ENCODE data around the gene ZNF664.

ZNF664 gene

GRCh38 chr12:124027753-124028554 is 54.9 kb downstream of the ZNF664 start:
- H3K4me1 ChIP-seq (ENCODE audit: control insufficient read depth in 1 of 2, insufficient read depth in 2 of 2, low read length in 2 of 2): no peaks in the 10 kb centered on the region
- H3K27me3 ChIP-seq (ENCODE audit: low read depth, low read length): no peaks in the 10 kb centered on the region
- no peak overlapping the region for H3K4me3 ChIP-seq (ENCODE audit: low read depth in 1 of 2, low read length in 2 of 2)
- no peaks in the 10 kb centered on the region for H3K36me3 ChIP-seq (ENCODE audit: control insufficient read depth in 1 of 2, insufficient read depth in 2 of 2, low read length in 2 of 2)
- H3K27ac ChIP-seq (ENCODE audit: low read length): no peak overlapping the region
- no peaks in the 10 kb centered on the region for H3K9me3 ChIP-seq (ENCODE audit: control insufficient read depth in 1 of 2, low read length in 2 of 2)

GRCh38 chr12:124028555-124028925 is 55.5 kb downstream of the ZNF664 start:
- H3K9me3 ChIP-seq (ENCODE audit: control insufficient read depth in 1 of 2, low read length in 2 of 2): no peaks in the 10 kb centered on the region
- H3K4me1 ChIP-seq (ENCODE audit: control insufficient read depth in 1 of 2, insufficient read depth in 2 of 2, low read length in 2 of 2): no peaks in the 10 kb centered on the region
- H3K27ac ChIP-seq (ENCODE audit: low read length): no peak overlapping the region
- H3K4me3 ChIP-seq (ENCODE audit: low read depth in 1 of 2, low read length in 2 of 2): no peak overlapping the region
- H3K27me3 ChIP-seq (ENCODE audit: low read depth, low read length): no peaks in the 10 kb centered on the region
- no peaks in the 10 kb centered on the region for H3K36me3 ChIP-seq (ENCODE audit: control insufficient read depth in 1 of 2, insufficient read depth in 2 of 2, low read length in 2 of 2)

DNA sequence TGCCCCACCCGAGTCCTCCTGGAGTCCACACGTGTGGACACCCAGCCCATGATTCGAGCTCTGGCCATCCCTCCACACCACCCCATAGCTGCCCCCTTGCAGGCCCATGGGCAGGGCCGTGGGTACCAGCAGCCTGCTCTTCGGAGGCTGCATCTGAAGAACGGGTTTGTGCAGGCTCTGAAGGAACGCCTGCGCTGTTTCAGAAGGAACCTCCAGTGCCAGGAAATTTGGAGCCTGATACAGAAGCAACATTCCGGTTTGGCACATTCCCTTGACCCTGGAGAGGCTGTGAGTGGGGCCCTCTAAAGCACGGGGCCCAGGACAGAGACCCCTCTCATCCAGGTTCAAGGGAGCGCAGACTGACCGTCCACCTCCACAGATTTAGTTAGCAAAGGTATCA is 57.0 kb downstream of the ZNF664 start:
- Histone ChIP-seq H3K27me3 (ENCODE audit: low read depth, low read length) (no peaks in the 10 kb centered on the region), H3K4me1 (ENCODE audit: control insufficient read depth in 1 of 2, insufficient read depth in 2 of 2, low read length in 2 of 2) (no peaks in the 10 kb centered on the region), H3K4me3 (ENCODE audit: low read depth in 1 of 2, low read length in 2 of 2) (no peak overlapping the region), H3K36me3 (ENCODE audit: control insufficient read depth in 1 of 2, insufficient read depth in 2 of 2, low read length in 2 of 2) (no peaks in the 10 kb centered on the region), H3K27ac (ENCODE audit: low read length) (no peak overlapping the region), H3K9me3 (ENCODE audit: control insufficient read depth in 1 of 2, low read length in 2 of 2) (no peaks in the 10 kb centered on the region)

DNA sequence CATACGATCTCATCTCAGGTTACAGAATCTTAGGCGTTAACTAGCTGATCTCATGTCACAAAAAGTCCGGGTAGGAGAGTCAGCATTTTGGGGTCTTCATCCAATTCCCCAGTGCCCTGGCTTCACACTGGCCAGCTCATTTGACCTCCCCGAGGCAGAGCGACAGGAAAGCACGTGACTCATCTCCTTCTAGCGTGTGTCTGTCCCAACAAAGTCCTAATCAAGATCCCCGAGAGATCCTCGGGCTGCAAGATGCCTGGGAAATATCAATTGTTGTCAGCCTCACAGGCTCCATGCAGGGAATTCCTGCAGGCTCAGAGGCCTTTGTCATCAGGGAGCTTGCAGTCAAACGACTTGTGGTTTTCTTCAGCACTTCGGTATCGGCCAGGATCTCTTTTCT is 57.5 kb downstream of the ZNF664 start:
- Histone ChIP-seq H3K36me3 (ENCODE audit: control insufficient read depth in 1 of 2, insufficient read depth in 2 of 2, low read length in 2 of 2) (no peaks in the 10 kb centered on the region), H3K9me3 (ENCODE audit: control insufficient read depth in 1 of 2, low read length in 2 of 2) (no peaks in the 10 kb centered on the region), H3K27me3 (ENCODE audit: low read depth, low read length) (no peaks in the 10 kb centered on the region), H3K4me1 (ENCODE audit: control insufficient read depth in 1 of 2, insufficient read depth in 2 of 2, low read length in 2 of 2) (no peaks in the 10 kb centered on the region), H3K27ac (ENCODE audit: low read length) (no peak overlapping the region), H3K4me3 (ENCODE audit: low read depth in 1 of 2, low read length in 2 of 2) (no peak overlapping the region)

DNA sequence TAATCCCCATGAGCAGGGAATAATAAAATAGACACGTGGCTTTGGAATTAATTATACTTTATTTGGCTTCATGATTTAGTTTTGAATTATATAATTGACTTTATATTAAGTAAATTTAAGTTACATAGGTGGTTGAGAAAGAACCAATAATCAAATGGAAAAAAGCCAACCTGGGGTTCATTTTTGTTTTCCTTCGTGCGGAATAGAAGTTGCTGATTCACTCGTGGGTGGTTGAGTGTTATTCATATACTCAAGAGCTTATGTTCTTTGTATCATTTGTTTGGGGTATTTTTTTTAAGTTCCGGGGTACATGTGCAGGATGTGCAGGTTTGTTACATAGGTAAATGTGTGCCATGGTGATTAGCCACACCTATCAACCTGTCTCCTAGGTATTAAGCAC is 58.0 kb downstream of the ZNF664 start:
- Histone ChIP-seq H3K4me1 (ENCODE audit: control insufficient read depth in 1 of 2, insufficient read depth in 2 of 2, low read length in 2 of 2) (no peaks in the 10 kb centered on the region), H3K36me3 (ENCODE audit: control insufficient read depth in 1 of 2, insufficient read depth in 2 of 2, low read length in 2 of 2) (no peaks in the 10 kb centered on the region), H3K4me3 (ENCODE audit: low read depth in 1 of 2, low read length in 2 of 2) (no peak overlapping the region), H3K27ac (ENCODE audit: low read length) (no peak overlapping the region), H3K27me3 (ENCODE audit: low read depth, low read length) (no peaks in the 10 kb centered on the region), H3K9me3 (ENCODE audit: control insufficient read depth in 1 of 2, low read length in 2 of 2) (no peaks in the 10 kb centered on the region)

- Histone ChIP-seq H3K4me1 (ENCODE audit: control insufficient read depth in 1 of 2, insufficient read depth in 2 of 2, low read length in 2 of 2) (no peaks in the 10 kb centered on the region), H3K27me3 (ENCODE audit: low read depth, low read length) (no peaks in the 10 kb centered on the region), H3K9me3 (ENCODE audit: control insufficient read depth in 1 of 2, low read length in 2 of 2) (no peaks in the 10 kb centered on the region), H3K27ac (ENCODE audit: low read length) (no peak overlapping the region), H3K36me3 (ENCODE audit: control insufficient read depth in 1 of 2, insufficient read depth in 2 of 2, low read length in 2 of 2) (no peaks in the 10 kb centered on the region), H3K4me3 (ENCODE audit: low read depth in 1 of 2, low read length in 2 of 2) (no peak overlapping the region)
Measured at GRCh38 chr12:124032265-124032886, 59.4 kb downstream of the ZNF664 start.

- Histone ChIP-seq H3K36me3 (ENCODE audit: control insufficient read depth in 1 of 2, insufficient read depth in 2 of 2, low read length in 2 of 2) (no peaks in the 10 kb centered on the region), H3K9me3 (ENCODE audit: control insufficient read depth in 1 of 2, low read length in 2 of 2) (no peaks in the 10 kb centered on the region), H3K27ac (ENCODE audit: low read length) (no peak overlapping the region), H3K27me3 (ENCODE audit: low read depth, low read length) (no peaks in the 10 kb centered on the region), H3K4me3 (ENCODE audit: low read depth in 1 of 2, low read length in 2 of 2) (no peak overlapping the region), H3K4me1 (ENCODE audit: control insufficient read depth in 1 of 2, insufficient read depth in 2 of 2, low read length in 2 of 2) (no peaks in the 10 kb centered on the region)
Measured at GRCh38 chr12:124033859-124034258, 60.8 kb downstream of the ZNF664 start.

DNA sequence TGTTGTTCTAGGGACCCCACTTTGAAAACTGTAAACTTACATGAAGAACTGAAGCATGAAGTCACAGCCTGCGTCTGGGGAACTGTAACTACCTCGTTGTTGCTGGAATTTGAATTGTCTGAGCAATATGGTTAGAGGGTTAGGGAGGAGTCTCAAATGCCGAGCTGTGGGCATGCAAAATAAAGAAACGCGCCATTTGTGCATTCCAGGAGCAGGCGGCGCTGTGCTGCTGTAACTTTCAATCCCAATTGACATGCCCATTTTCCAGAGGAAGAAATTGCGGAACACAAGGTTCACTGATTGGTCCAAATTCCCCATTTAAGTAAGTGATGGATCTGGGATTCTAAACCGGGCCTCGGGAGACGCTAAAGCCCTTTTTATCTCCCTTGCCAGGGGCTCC is 61.3 kb downstream of the ZNF664 start:
- H3K9me3 ChIP-seq (ENCODE audit: control insufficient read depth in 1 of 2, low read length in 2 of 2): no peaks in the 10 kb centered on the region
- no peaks in the 10 kb centered on the region for H3K36me3 ChIP-seq (ENCODE audit: control insufficient read depth in 1 of 2, insufficient read depth in 2 of 2, low read length in 2 of 2)
- H3K27ac ChIP-seq (ENCODE audit: low read length): no peak overlapping the region
- H3K27me3 ChIP-seq (ENCODE audit: low read depth, low read length): no peaks in the 10 kb centered on the region
- H3K4me1 ChIP-seq (ENCODE audit: control insufficient read depth in 1 of 2, insufficient read depth in 2 of 2, low read length in 2 of 2): no peaks in the 10 kb centered on the region
- no peak overlapping the region for H3K4me3 ChIP-seq (ENCODE audit: low read depth in 1 of 2, low read length in 2 of 2)

- no peaks in the 10 kb centered on the region for H3K9me3 ChIP-seq (ENCODE audit: control insufficient read depth in 1 of 2, low read length in 2 of 2)
- H3K36me3 ChIP-seq (ENCODE audit: control insufficient read depth in 1 of 2, insufficient read depth in 2 of 2, low read length in 2 of 2): no peaks in the 10 kb centered on the region
- H3K4me3 ChIP-seq (ENCODE audit: low read depth in 1 of 2, low read length in 2 of 2): no peak overlapping the region
- H3K27ac ChIP-seq (ENCODE audit: low read length): no peak overlapping the region
- H3K4me1 ChIP-seq (ENCODE audit: control insufficient read depth in 1 of 2, insufficient read depth in 2 of 2, low read length in 2 of 2): no peaks in the 10 kb centered on the region
- no peaks in the 10 kb centered on the region for H3K27me3 ChIP-seq (ENCODE audit: low read depth, low read length)
Measured at GRCh38 chr12:124035163-124035562, 62.1 kb downstream of the ZNF664 start.

DNA sequence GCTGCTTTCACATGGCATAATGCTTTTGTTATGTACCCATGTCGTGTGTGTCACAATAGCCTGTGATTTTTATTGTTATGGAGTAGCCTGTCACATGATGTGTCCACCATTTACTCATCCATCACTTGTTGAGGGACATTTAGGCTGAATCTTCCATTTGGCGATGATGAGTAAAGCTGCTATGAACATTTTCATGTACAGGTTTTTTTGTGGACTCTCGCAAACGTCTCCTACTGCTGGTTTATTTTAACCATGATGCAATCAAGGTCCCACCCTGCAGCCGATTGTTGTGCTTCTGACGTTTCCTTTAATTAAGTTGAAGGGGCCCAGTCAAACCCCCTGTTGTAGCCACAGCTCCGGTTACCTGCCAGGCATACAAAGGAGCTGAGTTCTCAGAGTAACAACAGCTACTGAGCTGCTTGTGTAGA is 63.2 kb downstream of the ZNF664 start:
- Histone ChIP-seq H3K36me3 (ENCODE audit: control insufficient read depth in 1 of 2, insufficient read depth in 2 of 2, low read length in 2 of 2) (no peaks in the 10 kb centered on the region), H3K27ac (ENCODE audit: low read length) (no peak overlapping the region), H3K4me1 (ENCODE audit: control insufficient read depth in 1 of 2, insufficient read depth in 2 of 2, low read length in 2 of 2) (no peaks in the 10 kb centered on the region), H3K9me3 (ENCODE audit: control insufficient read depth in 1 of 2, low read length in 2 of 2) (no peaks in the 10 kb centered on the region), H3K4me3 (ENCODE audit: low read depth in 1 of 2, low read length in 2 of 2) (no peak overlapping the region), H3K27me3 (ENCODE audit: low read depth, low read length) (no peaks in the 10 kb centered on the region)

DNA sequence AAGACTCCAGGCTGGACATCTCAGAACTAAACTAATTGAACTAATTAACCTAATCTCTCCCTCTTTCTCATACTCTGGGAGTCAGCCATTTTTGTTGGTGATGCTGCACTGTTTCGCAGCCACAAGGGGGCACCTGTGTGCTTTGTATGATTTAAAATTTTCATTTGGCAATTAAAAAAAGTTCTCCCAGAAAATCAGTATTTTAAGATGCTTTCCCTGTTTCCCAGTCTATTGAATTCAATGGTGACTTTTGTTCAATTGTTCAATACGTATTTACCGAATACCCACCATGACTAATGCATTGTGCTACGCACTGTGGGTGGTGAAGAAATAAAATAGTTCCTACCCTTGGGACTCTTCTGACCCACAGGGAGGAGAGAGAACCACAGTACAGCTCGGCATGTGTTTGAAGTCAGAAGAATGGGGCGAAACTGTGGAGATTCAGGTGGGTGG is 63.7 kb downstream of the ZNF664 start:
- H3K9me3 ChIP-seq (ENCODE audit: control insufficient read depth in 1 of 2, low read length in 2 of 2): no peaks in the 10 kb centered on the region
- H3K27ac ChIP-seq (ENCODE audit: low read length): no peak overlapping the region
- no peak overlapping the region for H3K4me3 ChIP-seq (ENCODE audit: low read depth in 1 of 2, low read length in 2 of 2)
- no peaks in the 10 kb centered on the region for H3K4me1 ChIP-seq (ENCODE audit: control insufficient read depth in 1 of 2, insufficient read depth in 2 of 2, low read length in 2 of 2)
- H3K27me3 ChIP-seq (ENCODE audit: low read depth, low read length): no peaks in the 10 kb centered on the region
- no peaks in the 10 kb centered on the region for H3K36me3 ChIP-seq (ENCODE audit: control insufficient read depth in 1 of 2, insufficient read depth in 2 of 2, low read length in 2 of 2)

DNA sequence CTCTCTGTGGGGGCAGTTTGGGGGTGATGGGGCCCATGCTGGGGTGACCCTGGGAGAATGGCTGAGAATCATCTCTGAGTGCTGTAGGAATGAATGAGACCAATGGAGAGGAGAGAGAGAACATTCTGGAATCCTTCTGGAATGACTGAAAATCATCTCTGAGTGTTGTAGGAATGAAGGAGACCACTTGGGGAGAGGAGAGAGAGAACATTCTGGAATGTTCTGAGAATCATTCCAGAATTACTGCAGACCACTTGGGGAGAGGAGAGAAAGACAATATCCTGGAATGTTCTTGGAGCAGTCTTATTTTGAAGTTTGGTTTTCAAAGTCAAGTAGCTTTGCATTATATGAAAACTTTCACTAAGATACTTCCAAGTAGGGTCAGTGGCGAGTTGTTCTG is 64.3 kb downstream of the ZNF664 start:
- Histone ChIP-seq H3K36me3 (ENCODE audit: control insufficient read depth in 1 of 2, insufficient read depth in 2 of 2, low read length in 2 of 2) (no peaks in the 10 kb centered on the region), H3K27me3 (ENCODE audit: low read depth, low read length) (no peaks in the 10 kb centered on the region), H3K27ac (ENCODE audit: low read length) (no peak overlapping the region), H3K9me3 (ENCODE audit: control insufficient read depth in 1 of 2, low read length in 2 of 2) (no peaks in the 10 kb centered on the region), H3K4me3 (ENCODE audit: low read depth in 1 of 2, low read length in 2 of 2) (no peak overlapping the region), H3K4me1 (ENCODE audit: control insufficient read depth in 1 of 2, insufficient read depth in 2 of 2, low read length in 2 of 2) (no peaks in the 10 kb centered on the region)
